K562 (cell line): ENCODE results near the gene ARID3B.

Experiments used
- CBFB ChIP-seq: sonication (generic); formaldehyde crosslinking; IDR thresholded peaks from 2 replicates; pipeline ENCODE4 v1.4.0; 2020; ENCODE audit warnings: mild to moderate bottlenecking, missing genetic modification reagents
- CTCF ChIP-seq, 3 experiments: IDR thresholded peaks in 2 of 3; conservative IDR thresholded peaks in 1 of 3; 2 replicates each; pipeline ENCODE4 v1.5.1; 2011 to 2012; ENCODE audit warnings: low read length in 3 of 3, mild to moderate bottlenecking in 3 of 3, control low read depth in 2 of 3, improper control_type of control experiment in 1 of 3, inconsistent platforms in 1 of 3, low read depth in 1 of 3, mixed read lengths in 1 of 3, moderate library complexity in 1 of 3; ENCODE audit not compliant: insufficient read depth in 2 of 3
- EZH2 ChIP-seq: IDR thresholded peaks from 2 replicates; pipeline ENCODE4 v1.6.1; 2012; ENCODE audit warnings: low read depth, mild to moderate bottlenecking, inconsistent platforms, low read length, borderline replicate concordance
- FOSL1 ChIP-seq: fragments of 200-800 bp; sonication (Bioruptor generic); conservative IDR thresholded peaks from 2 replicates; pipeline ENCODE4 v1.6.1; 2016; ENCODE audit warnings: missing genetic modification characterization, missing compliant biosample characterization
- FOXK2 ChIP-seq, 2 experiments: fragments of 450-650 bp; IDR thresholded peaks in 1 of 2; conservative IDR thresholded peaks in 1 of 2; 2 replicates each; pipeline ENCODE4 v1.6.1; 2016; ENCODE audit warnings: low read depth in 2 of 2, mild to moderate bottlenecking in 1 of 2
- HMG20A ChIP-seq: fragments of 450-650 bp; formaldehyde crosslinking; conservative IDR thresholded peaks from 2 replicates; pipeline ENCODE4 v1.4.0; 2020; ENCODE audit warnings: mild to moderate bottlenecking, mixed read lengths
- ILF3 ChIP-seq: fragments of 450-650 bp; IDR thresholded peaks from 2 replicates; pipeline ENCODE4 v1.6.1; 2018; ENCODE audit warnings: antibody characterized with exemption, mild to moderate bottlenecking, moderate library complexity, borderline replicate concordance
- NFE2L1 ChIP-seq: fragments of 450-650 bp; IDR thresholded peaks from 2 replicates; pipeline ENCODE4 v1.6.1; 2016; ENCODE audit warnings: missing genetic modification characterization, low read depth, mild to moderate bottlenecking, missing compliant biosample characterization, moderate library complexity, borderline replicate concordance
- SAP30 ChIP-seq: fragments of 200-600 bp; sonication (generic); IDR thresholded peaks from 2 replicates; pipeline ENCODE4 v1.6.1; 2012; ENCODE audit warnings: borderline replicate concordance, low read depth, mild to moderate bottlenecking, moderate library complexity, low read length, control low read depth, inconsistent platforms; ENCODE audit not compliant: insufficient read depth, poor library complexity, severe bottlenecking
- STAT6 ChIP-seq: sonication (generic); formaldehyde crosslinking; IDR thresholded peaks from 2 replicates; pipeline ENCODE4 v1.8.1; 2023; ENCODE audit warnings: mild to moderate bottlenecking, missing genetic modification reagents
- YY1 ChIP-seq, 3 experiments: IDR thresholded peaks; 2 replicates each; pipeline ENCODE4 v1.6.1; 2011; ENCODE audit warnings: low read length in 2 of 3, mild to moderate bottlenecking in 2 of 3, moderate library complexity in 2 of 3, borderline replicate concordance in 1 of 3, control low read depth in 1 of 3, low read depth in 1 of 3; ENCODE audit not compliant: insufficient read depth in 3 of 3, insufficient replicate concordance in 2 of 3, control insufficient read depth in 1 of 3, insufficient read length in 1 of 3; ENCODE audit errors: extremely low read depth in 1 of 3
- ZBTB33 ChIP-seq: sonication (generic); formaldehyde crosslinking; IDR thresholded peaks from 2 replicates; pipeline ENCODE4 v1.8.1; 2023; ENCODE audit warnings: mild to moderate bottlenecking, missing genetic modification reagents
- ZNF274 ChIP-seq: IDR thresholded peaks from 2 replicates; pipeline ENCODE4 v1.6.1; 2011; ENCODE audit warnings: low read depth, mild to moderate bottlenecking, low read length, moderate library complexity, borderline replicate concordance

DNA sequence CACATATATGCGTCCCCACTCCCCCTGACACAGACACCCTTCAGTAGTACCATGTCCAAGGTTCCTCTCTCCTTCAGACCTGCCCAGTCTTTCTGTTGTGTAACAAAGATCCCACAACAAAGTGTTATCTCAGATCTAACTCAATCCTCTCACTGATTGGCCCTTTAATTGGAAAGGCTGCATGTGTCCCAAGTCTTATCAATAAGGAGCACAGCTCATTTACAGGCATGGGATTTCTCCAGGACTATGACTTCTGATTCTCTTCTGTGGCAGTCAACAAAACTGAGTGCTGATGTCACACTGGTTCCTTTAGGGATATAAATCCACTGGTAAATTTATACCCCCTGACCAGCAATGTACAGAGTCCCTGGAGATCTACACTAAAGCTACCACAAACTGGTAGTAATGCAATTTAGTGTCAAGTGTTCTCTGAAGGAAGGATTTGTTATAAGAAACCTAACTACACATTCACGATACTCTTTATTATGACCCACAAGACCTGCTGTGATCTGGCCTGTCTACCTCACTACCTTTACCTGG lies 102.7 kb downstream of the ARID3B start:
- TF ChIP-seq HMG20A (CRISPR knock-in tag) (no peak), YY1 (IDR thresholded peaks at IDR 0.05; ENCODE audit: borderline replicate concordance in 1 of 3, control insufficient read depth in 1 of 3, extremely low read depth in 1 of 3, insufficient read depth in 3 of 3, insufficient read length in 1 of 3, insufficient replicate concordance in 2 of 3, low read depth in 1 of 3, low read length in 2 of 3) (no peak), FOSL1 (tag) (no peak), SAP30 (no peak), STAT6 (CRISPR knock-in tag) (no peak), CTCF (IDR thresholded peaks at IDR 0.05 in 2 of 3, conservative IDR thresholded peaks at IDR 0.05 in 1 of 3; ENCODE audit: insufficient read depth in 2 of 3, low read depth in 1 of 3, low read length in 3 of 3) (no peak), CBFB (no peak), ILF3 (no peak), ZNF274 (no peak), ZBTB33 (CRISPR knock-in tag) (no peak), EZH2 (no peak), FOXK2 (conservative IDR thresholded peaks at IDR 0.05 in 1 of 2, IDR thresholded peaks at IDR 0.05 in 1 of 2; ENCODE audit: low read depth in 2 of 2) (no peak), NFE2L1 (no peak)
